Kidney epithelial cell (primary cell): ENCODE measurements around the gene PFKFB1. TPM values are rescaled to one million over a fixed set of nuclear protein-coding genes. Genes with fewer than 3 reads are reported as not detected.

Experiments
- DNase-seq: peaks from one replicate; pipeline ENCODE4 v3.0.0-alpha.2; 2010; ENCODE audit warnings: low read depth
- H3K27me3 ChIP-seq: 2 replicates; pipeline ENCODE4 v1.6.0; 2011; ENCODE audit warnings: low read length; ENCODE audit not compliant: control insufficient read depth, insufficient read depth
- H3K36me3 ChIP-seq: 2 replicates; pipeline ENCODE4 v1.5.1; 2011; ENCODE audit warnings: low read length; ENCODE audit not compliant: control insufficient read depth, insufficient read depth
- H3K4me3 ChIP-seq: 2 replicates; pipeline ENCODE4 v1.5.1; 2011; ENCODE audit warnings: low read depth, mild to moderate bottlenecking, control low read depth, low read length
- CTCF ChIP-seq: IDR thresholded peaks from 2 replicates; pipeline ENCODE4 v1.5.1; 2011; ENCODE audit warnings: mild to moderate bottlenecking, moderate library complexity, low read length, control low read depth, inconsistent platforms; ENCODE audit not compliant: insufficient read depth, poor library complexity, severe bottlenecking
- total RNA-seq: library from RNA; depleted of rRNA; stranded (reverse); fragments of >200 nt; gene quantifications from 2 replicates; pipeline ENCODE4 v1.2.3, GENCODE V29; 2015

PFKFB1 gene
- total RNA-seq, 1 donor from 2014 or later = not detected

- no peak for DNase-seq
- no peak overlapping the region for H3K4me3 ChIP-seq
- no peaks in the 10 kb centered on the region for H3K27me3 ChIP-seq
- no peaks in the 10 kb centered on the region for H3K36me3 ChIP-seq
- TF ChIP-seq CTCF = peak; percentile 21
Measured at GRCh38 chrX:55011294-55011693, 17.3 kb upstream of the PFKFB1 start.

- no peak for TF ChIP-seq CTCF
- Histone ChIP-seq H3K36me3 (no peaks in the 10 kb centered on the region), H3K4me3 (no peak overlapping the region), H3K27me3 (no peaks in the 10 kb centered on the region)
- DNase-seq = no peak
Measured at GRCh38 chrX:55008571-55009358, 14.8 kb upstream of the PFKFB1 start.

- no peak overlapping the region for H3K4me3 ChIP-seq
- no peak for TF ChIP-seq CTCF
- no peaks in the 10 kb centered on the region for H3K36me3 ChIP-seq
- H3K27me3 ChIP-seq = no peaks in the 10 kb centered on the region
- DNase-seq = no peak
Measured at GRCh38 chrX:55007656-55008055, 13.7 kb upstream of the PFKFB1 start.

GRCh38 chrX:55006827-55007621 is 13.0 kb upstream of the PFKFB1 start:
- Histone ChIP-seq H3K4me3 (no peak overlapping the region), H3K36me3 (no peaks in the 10 kb centered on the region), H3K27me3 (no peaks in the 10 kb centered on the region)
- no peak for DNase-seq
- TF ChIP-seq CTCF = no peak

- H3K4me3 ChIP-seq = no peak overlapping the region
- no peak for DNase-seq
- no peak for TF ChIP-seq CTCF
- H3K27me3 ChIP-seq = no peaks in the 10 kb centered on the region
- no peaks in the 10 kb centered on the region for H3K36me3 ChIP-seq
Measured at GRCh38 chrX:55005256-55005655, 11.3 kb upstream of the PFKFB1 start.

GRCh38 chrX:55004231-55004630 is 10.2 kb upstream of the PFKFB1 start:
- H3K27me3 ChIP-seq = no peaks in the 10 kb centered on the region
- no peak for DNase-seq
- H3K36me3 ChIP-seq = no peaks in the 10 kb centered on the region
- TF ChIP-seq CTCF = no peak
- no peak overlapping the region for H3K4me3 ChIP-seq
